DMS153 treated with DMSO at 0.1 percent for 48 hours (cell line): ENCODE measurements around the gene KCNQ1.

Source experiments
- DNase-seq: peaks from one replicate; lab custom pipeline; 2025; ENCODE audit not compliant: unreplicated experiment; lab: John Stamatoyannopoulos, UW

The KCNQ1 gene

DNA sequence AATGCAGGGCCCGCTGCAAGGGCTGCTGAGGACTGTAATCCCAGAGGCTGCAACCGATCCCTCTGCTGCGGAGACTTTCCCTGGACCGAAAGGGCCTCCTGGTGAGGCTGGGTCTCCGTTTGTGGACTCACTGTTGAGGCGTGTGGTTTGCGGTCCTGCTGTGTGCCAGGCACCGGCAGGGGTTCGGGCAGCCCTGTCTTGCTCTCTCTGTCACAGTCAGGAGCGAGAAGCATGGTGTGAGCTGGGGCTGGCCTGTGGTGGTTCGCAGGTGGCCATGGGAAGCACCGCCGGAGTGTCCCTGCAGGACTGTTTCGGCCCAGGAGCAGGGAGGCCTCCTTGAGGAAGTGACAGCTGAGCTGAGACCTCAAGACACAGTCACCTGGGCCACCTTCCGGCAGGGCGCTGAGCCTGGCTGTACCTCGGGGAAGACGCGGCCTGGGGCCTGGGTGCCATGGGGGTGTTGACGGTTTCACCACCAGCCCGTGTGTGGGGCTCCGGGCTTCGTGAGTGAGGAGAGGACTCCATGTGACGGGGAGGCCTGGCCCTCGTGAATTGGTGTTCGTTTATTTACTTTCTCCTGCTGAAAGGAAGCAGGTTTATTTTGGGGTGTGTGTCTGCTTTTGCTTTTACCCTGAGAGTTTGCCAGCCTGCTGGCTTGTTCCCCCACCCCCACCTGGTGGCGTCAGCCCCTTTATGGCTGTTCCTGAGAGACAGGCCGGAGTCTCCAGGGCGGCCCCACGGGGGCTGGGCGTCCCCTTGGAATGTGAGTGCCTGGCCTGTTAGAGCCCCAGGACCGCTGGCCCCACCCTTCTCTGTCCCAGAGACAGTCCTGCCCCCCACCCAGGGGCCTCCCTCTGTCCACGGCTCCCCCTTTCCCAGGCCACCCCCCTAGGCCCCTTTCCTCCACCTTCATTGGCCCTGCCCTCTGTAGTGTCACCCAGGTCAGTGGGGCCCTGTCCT, 132.5 kb downstream of the KCNQ1 start:
- no peak for DNase-seq

DNA sequence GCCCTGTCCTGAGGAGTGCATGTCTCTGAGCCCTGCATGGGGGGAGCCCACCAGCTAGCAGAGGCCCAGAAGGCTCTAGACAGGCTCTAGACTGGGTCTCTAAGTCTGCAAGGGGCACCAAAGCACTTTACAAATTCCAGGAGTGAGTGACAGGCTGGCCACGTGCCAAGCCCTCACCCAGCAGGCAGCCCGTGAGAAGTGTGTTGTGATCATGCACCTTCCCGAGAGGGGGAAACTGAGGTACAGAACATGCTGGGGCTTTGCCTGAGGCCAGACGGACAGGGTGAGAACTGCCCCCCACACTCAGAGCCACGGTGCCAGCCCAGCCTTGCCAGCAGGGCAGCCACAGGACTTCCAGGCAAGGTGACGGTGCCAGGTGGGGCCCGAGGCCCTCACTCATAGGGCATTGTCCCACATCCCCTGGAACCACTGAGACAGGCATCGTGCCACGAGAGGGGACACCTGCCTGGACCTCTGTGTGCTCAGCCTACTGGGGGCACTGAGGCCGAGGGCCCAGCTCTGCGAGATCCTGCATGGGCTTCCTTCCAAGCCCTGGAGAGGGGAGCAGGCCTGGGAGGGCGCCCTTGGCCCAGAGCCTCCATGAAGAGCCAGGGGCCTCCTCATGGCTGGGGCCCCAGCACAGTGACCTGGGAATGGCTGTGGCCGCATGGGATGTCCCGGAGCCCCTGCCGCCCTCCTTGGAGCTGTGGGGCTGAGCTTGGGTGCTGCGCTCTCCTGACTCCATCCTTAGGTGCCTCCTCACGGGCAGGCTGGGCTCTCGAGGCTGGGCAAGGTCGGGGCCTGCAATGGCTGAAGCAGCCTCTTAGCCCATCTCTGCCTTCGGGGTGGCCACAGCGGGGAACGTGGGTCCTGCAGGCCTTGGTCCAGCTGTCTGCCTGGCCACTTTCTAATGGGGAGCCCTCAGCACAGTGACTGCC, 133.5 kb downstream of the KCNQ1 start:
- DNase-seq: no peak

- DNase-seq: no peak
Observed at GRCh38 chr11:2578929-2579270, 134.1 kb downstream of the KCNQ1 start.

GRCh38 chr11:2579315-2580060, 134.7 kb downstream of the KCNQ1 start:
- no peak for DNase-seq

GRCh38 chr11:2580061-2580421, 135.2 kb downstream of the KCNQ1 start:
- no peak for DNase-seq

DNA sequence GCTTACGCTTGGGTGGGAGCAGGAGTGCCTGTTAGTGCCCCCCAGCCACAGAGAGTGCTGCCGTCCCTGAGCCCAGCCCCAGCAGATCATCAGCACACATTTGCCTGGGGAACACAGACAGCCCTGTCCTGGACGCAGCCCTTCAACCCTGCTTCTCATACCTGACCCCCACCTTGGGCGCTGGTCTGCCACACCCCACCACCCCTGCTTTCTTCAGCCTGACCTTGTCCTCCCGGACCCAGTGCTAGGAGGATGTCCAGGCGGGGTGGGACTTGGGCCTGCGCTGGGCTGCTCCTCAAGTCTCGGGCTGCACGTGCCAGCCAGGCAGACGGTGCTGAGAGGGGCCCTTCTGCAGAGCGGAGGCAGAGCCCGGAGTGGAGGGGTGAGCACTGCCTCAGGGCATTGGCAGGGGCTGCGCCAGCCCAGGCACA, 135.8 kb downstream of the KCNQ1 start:
- DNase-seq: no peak

DNA sequence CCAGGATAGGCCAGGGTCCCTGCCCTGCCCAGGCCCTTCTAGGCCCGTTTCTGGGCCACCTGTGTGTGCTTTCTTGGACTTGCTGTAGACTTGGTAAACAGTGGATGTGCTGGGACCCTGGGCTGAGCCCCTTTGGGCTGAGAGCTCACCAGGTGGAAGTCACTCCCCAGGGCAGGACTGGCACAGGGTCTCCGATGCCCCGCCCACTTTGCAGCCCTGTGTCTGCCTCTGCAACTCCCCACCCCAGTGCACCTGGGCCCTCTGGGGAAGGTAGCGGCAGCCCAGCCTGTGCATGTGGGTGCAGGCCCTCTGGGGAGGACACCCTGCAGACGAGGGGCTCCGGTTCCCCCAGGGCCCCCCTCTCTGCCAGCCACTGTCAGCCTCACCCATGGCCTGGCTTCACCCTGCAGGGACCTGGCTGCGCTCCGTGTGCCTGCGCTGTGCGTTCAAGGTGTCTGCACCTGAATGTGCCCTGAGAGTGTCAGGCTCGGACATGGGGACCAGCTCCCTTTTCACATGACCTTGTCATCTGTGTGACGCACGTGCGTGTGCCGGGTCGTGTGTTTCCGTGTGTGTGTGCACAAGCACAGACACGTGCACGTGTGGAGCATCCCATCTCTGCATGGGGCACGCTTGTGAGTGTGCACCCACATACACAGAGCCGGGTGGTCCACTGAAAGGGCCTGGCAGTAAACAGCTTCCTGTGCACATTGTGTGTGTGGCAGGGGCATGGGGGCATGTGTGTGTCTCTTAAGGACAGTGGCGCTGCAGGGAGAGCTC, 136.5 kb downstream of the KCNQ1 start:
- no peak for DNase-seq

- no peak for DNase-seq
Observed at GRCh38 chr11:2581931-2582350, 137.1 kb downstream of the KCNQ1 start.

DNA sequence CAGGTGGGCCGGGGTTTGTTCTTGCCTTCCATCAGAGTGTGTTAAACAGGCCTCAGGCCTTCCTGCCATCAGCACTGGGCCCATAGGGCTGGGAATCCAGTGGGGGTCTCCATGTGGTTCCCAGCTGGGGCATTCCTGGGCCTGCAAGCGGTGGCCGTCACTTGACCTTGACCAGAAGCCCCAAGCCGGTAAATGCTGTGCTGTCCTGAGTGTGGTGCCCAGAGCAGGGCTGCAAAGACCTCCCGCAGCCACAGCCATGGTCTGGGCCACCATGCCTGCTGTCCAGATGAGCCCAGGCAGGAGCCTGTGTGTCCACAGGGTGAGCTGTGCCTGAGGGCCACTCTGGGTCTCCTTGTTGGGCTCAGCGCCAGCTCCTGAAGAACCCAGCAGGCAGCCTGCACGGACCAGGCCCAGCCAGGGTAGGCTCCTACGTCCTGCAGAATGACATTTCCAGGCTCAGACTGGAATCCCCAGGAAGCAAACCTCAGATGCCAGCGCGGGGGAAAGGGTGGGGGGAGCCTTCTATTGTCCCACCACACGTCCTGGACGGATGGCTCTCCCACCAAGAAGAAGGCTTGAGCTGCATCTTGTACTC, 137.6 kb downstream of the KCNQ1 start:
- DNase-seq: no peak

DNA sequence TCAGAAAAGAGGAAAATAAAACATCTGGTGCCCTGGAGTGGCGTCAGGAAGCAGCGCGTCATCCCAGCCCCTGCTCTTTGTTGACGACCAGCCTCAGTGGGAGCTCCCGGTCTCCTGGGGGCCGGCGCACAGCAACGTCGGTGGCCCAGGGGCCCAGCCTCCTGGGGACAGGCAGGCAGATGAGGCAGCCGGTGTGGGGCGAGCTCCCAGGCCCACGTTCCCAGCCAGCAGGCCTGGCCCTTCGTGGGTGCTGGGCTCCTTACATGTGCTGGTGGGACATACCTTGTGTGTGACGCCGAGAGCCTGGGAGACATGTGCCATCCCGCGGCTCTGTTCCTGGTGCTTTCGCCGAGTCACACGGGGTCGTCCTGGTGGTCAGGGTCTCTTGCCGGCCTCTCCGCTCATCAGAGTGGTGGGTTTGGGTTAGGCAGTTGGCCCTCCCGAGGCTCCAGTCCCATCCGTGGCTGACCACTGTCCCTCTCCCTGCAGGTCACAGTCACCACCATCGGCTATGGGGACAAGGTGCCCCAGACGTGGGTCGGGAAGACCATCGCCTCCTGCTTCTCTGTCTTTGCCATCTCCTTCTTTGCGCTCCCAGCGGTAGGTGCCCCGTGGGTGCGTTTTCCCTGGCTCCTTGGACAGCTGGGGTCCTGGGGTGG, 138.3 kb downstream of the KCNQ1 start:
- DNase-seq: no peak

GRCh38 chr11:2583605-2583958, 138.8 kb downstream of the KCNQ1 start:
- no peak for DNase-seq

DNA sequence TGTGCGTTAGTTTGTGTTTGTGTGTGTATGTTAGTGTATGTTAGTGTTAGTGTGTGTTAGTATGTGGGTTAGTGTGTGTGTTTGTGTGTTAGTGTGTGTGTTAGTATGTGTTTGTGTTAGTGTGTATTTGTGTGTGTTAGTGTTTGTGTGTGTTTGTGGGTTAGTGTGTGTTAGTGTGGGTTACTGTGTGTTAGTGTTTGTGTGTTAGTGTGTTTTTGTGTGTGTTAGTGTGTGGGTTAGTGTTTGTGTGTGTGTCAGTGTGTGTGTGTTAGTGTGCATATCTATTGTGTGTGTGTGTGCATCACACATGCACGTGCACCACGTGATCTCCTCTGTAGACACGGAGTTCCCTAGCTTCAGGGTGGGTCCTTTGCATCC, 139.6 kb downstream of the KCNQ1 start:
- no peak for DNase-seq

- DNase-seq: no peak
Observed at GRCh38 chr11:2584812-2585565, 140.2 kb downstream of the KCNQ1 start.

GRCh38 chr11:2585566-2586086, 140.8 kb downstream of the KCNQ1 start:
- DNase-seq: no peak

DNA sequence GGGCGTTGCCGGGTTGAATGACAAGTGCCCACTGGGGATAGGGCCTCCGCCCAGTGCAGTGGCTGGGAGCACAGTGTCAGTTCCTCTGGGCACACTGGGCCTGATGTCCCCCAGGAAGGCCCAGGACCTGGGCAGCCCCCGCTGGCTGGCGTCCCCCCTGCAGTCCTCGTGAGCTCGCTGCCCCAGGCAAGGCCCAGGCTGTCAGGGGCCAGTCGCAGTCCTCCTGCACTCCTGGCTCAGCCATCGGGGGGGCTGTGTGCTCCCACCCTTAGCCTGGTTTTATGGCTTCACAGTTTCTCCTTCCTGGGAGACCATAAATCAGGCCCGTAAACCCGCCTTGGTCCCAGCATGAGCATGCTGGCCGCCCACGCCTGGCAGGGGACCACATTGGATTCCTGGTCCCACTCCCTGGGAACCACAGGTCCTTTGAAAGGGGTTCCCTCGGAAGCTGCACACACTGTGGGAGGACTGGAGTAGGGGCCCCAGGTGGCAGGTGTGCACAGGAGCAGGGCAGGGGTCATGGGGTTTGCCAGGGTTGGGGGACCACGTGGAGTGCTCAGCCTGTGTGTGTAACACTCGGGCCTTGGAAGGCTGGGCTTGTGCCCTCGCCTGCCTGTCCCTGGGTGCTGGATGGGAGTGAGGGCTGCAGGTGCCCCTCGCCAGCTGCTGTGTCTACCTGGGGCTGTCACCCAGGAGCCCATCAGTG, 141.4 kb downstream of the KCNQ1 start:
- DNase-seq: no peak

DNA sequence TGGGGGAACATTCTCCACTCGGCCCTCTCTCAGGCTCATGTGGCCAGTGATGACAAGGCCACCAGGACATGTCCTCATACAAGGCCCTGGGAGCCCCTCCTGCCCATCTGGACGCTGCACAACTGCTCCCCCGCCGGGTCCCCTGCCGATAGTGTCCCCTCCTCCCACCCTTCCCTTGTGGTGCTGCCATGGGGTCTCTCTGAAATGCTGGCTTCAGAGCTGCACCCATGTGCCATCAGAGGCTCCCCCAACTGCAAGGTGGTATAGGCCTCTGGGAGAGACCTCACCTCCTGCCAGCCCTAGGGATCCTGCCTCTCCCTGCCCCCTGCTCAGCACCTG, 142.0 kb downstream of the KCNQ1 start:
- no peak for DNase-seq

DNA sequence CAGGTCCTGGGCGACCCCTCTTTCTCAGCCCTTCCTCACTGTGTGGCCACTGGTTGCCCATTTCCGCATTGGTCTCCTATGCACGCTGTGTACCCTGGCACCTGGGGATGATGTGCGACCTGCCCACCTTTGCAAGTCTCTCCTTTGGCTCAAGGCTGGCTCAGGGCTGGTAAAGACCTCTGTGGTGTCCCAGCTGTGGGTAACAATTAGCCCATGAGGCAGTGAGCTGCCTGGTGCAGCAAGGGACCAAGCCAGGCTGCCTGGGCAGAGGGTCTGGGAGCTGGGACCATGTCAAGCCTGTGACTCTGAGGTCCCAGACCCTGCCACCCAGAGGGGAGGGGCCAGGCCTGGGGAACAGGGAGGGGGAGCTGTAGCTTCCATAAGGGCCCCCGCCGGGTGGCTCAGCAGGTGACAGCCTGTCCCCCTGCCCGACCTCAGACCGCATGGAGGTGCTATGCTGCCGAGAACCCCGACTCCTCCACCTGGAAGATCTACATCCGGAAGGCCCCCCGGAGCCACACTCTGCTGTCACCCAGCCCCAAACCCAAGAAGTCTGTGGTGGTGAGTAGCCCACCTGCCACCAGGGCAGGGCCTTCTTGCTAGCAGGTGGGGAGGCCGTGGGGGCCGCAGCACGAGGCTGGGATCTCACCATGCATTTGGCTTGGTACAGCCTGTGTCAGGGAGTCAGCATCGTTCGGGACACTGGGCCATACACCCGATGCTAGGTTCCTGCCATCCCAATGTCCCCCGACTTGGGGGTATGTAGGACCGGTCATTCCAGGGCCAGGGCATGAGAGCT, 142.5 kb downstream of the KCNQ1 start:
- DNase-seq: no peak
